Ovary (tissue), 9 donors: Measurements from ENCODE around the gene INF2. TPM values are rescaled to one million over a fixed set of nuclear protein-coding genes. Genes with fewer than 3 reads are reported as not detected.

Experiments
- DNase-seq, 5 donors: peaks; one replicate each; pipeline ENCODE4 v3.0.0-alpha.2; 2019 to 2020
- H3K27ac ChIP-seq, 2 donors: fragments of 200-600 bp; one replicate each; pipeline versions ENCODE4 v1.5.1 to v1.8.0; 2019 to 2022
- H3K27me3 ChIP-seq: fragments of 200-600 bp; one replicate; pipeline ENCODE4 v1.8.0; 2022
- H3K36me3 ChIP-seq: fragments of 200-600 bp; sonication (generic); one replicate; pipeline ENCODE4 v1.5.1; 2019
- H3K4me1 ChIP-seq: one replicate; pipeline ENCODE4 v1.8.1; 2013; ENCODE audit warnings: mild to moderate bottlenecking, moderate library complexity; ENCODE audit not compliant: insufficient read depth
- H3K4me3 ChIP-seq: fragments of 200-600 bp; sonication (generic); one replicate; pipeline ENCODE4 v1.5.1; 2017
- H3K9me3 ChIP-seq, 2 donors: fragments of 200-600 bp in 1 of 2; sonication (generic) in 1 of 2; one replicate each; pipeline versions ENCODE4 v1.5.1 to v1.8.1; 2013 to 2019; ENCODE audit warnings: mild to moderate bottlenecking in 1 of 2, moderate library complexity in 1 of 2
- EP300 ChIP-seq: sonication (generic); formaldehyde crosslinking; IDR thresholded peaks from one replicate; pipeline ENCODE4 v1.6.1; 2017; ENCODE audit warnings: antibody characterized with exemption
- POLR2A ChIP-seq: fragments of 450-650 bp; IDR thresholded peaks from one replicate; pipeline ENCODE4 v1.6.1; 2017; ENCODE audit warnings: antibody characterized with exemption, mild to moderate bottlenecking, moderate library complexity
- WGBS, 3 donors: extraction: QIAGEN DNeasy Blood & Tissue Kit in 1 of 3; methylation state at CpG; one replicate each; pipeline versions ENCODE4 v1.1.5 to v1.1.7; 2013 to 2017; 5-methylcytosine and 5-hydroxymethylcytosine counted together
- intact Hi-C, 4 donors: fragments of 100-400 bp; cut with DNase I; formaldehyde crosslinking; loops; one replicate each; pipeline versions ENCODE4 v1.11.0 to v1.15.1; 2022 to 2023
- polyA plus RNA-seq, 2 donors: library from polyadenylated mRNA; stranded (reverse); fragments of 200-250 nt in 1 of 2; fragments of 350-450 nt in 1 of 2; fragmentation: Illumina TruSeq in 1 of 2; extraction: RNeasy Lipid Tissue Mini Kit (QIAGEN cat#74804) in 1 of 2; gene quantifications; one replicate each; pipeline ENCODE4 v1.2.3, GENCODE V29; 2013 to 2014
- total RNA-seq, 7 donors: library from RNA; depleted of rRNA in 2 of 7; stranded (reverse); fragments of >200 nt in 2 of 7; fragmentation: NEBNext Ultra II Directional in 3 of 7; extraction: Animal tissue kit (Norgen Biotek cat#: 25700) in 3 of 7; gene quantifications; one replicate each; pipeline versions ENCODE4 v1.1.0 to v1.2.4, GENCODE V29; 2016 to 2023
- TF ChIP-seq, protein P1 (sequence below), 3 donors: fragments of 450-650 bp in 2 of 3; fragments of 200-600 bp in 1 of 3; IDR thresholded peaks; one replicate each; pipeline versions ENCODE4 v1.5.1 to v1.8.0; 2016 to 2022; ENCODE audit warnings: antibody characterized with exemption in 3 of 3, mild to moderate bottlenecking in 1 of 3
- donor health status: DM: no; HTN: no; CAD: no; lungs with moderate emphysema.
- donor health status: DM: no; HTN: no; CAD: no.
- donor health status: Bipolar disorder and iron deficiency.
- donor health status: DM: yes; HTN: yes; CAD: no.
- donor health status: DM: no; HTN: no; CAD: no.
- donor health status: DM: yes; HTN: yes; CAD: no.

Gene INF2
- total and polyA plus RNA-seq, 9 donors, result 6.3 to 40.7 (median 18.4) TPM

DNA sequence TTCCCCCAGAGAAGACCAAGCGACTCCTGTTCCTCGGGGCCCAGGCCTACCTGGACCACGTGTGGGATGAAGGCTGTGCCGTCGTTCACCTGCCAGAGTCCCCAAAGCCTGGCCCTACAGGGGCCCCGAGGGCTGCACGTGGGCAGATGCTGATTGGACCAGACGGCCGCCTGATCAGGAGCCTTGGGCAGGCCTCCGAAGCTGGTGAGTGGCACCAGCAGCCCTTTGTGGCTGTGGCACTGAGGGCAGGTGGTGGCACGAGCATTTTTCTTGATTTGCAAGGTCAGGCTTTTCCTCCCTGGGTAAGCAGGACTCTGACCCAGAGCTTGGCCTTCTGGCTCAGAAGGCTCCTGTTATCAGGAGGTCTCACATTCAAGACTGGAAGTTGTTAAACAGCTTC is 66.2 kb downstream of the INF2 start:
- intact Hi-C loops, result no loop called here
- Histone ChIP-seq H3K4me3 (no peak overlapping the region), H3K27ac (no peak overlapping the region), H3K36me3 (no peaks in the 10 kb centered on the region), H3K27me3 (no peaks in the 10 kb centered on the region), H3K9me3 (no peaks in the 10 kb centered on the region), H3K4me1 (peaks cover 13% of the 10 kb centered on the region)
- WGBS, 3 donors, result 63 to 69% (median 63%) methylated on average over 11 of the region's 11 CpGs
- DNase-seq, result no peak
- TF ChIP-seq, protein P1, sequence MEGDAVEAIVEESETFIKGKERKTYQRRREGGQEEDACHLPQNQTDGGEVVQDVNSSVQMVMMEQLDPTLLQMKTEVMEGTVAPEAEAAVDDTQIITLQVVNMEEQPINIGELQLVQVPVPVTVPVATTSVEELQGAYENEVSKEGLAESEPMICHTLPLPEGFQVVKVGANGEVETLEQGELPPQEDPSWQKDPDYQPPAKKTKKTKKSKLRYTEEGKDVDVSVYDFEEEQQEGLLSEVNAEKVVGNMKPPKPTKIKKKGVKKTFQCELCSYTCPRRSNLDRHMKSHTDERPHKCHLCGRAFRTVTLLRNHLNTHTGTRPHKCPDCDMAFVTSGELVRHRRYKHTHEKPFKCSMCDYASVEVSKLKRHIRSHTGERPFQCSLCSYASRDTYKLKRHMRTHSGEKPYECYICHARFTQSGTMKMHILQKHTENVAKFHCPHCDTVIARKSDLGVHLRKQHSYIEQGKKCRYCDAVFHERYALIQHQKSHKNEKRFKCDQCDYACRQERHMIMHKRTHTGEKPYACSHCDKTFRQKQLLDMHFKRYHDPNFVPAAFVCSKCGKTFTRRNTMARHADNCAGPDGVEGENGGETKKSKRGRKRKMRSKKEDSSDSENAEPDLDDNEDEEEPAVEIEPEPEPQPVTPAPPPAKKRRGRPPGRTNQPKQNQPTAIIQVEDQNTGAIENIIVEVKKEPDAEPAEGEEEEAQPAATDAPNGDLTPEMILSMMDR (IDR thresholded peaks at IDR 0.05), result no peak
- TF ChIP-seq EP300, result no peak

DNA sequence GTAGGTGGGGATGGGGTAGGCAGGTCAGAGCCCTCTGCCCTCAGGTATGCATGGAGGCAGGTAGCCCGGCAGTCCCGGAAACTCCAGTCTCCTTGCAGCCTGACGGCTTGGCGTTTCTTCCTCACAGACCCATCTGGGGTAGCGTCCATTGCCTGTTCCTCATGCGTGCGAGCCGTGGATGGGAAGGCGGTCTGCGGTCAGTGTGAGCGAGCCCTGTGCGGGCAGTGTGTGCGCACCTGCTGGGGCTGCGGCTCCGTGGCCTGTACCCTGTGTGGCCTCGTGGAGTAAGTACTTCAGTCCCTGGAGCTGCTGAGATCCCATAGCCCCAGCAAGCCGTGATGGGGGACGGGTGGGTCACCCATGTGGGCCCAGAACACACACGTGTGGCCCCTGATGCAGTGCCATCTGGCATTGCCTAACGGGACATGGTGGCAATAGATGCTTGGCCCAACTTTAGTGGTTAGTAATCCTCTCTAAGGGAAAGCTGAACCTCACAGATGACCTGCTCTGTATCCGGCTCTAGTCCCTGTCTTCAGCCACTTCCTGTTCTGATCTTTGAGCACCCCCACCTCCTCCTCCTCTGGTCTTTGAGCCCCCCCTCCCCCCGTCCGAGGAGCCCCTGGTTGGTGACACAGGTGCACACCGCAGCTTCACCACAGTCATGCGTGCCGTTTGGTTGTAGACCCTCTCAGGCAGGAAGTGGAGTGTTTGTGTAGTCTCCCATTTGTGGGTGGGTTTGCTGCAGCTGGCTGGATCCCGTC is 67.2 kb downstream of the INF2 start:
- TF ChIP-seq EP300 (no peak), POLR2A (no peak)
- TF ChIP-seq, protein P1 (IDR thresholded peaks at IDR 0.05), result no peak
- no peak for DNase-seq
- WGBS, 3 donors, result 78 to 81% (median 79%) methylated on average over 25 to 27 of the region's 27 CpGs
- no peak overlapping the region for H3K27ac ChIP-seq
- H3K9me3 ChIP-seq, result no peaks in the 10 kb centered on the region
- no peaks in the 10 kb centered on the region for H3K36me3 ChIP-seq
- no peak overlapping the region for H3K4me3 ChIP-seq
- peaks cover 13% of the 10 kb centered on the region for H3K4me1 ChIP-seq
- H3K27me3 ChIP-seq, result no peaks in the 10 kb centered on the region
- intact Hi-C loops, result no loop called here

DNA sequence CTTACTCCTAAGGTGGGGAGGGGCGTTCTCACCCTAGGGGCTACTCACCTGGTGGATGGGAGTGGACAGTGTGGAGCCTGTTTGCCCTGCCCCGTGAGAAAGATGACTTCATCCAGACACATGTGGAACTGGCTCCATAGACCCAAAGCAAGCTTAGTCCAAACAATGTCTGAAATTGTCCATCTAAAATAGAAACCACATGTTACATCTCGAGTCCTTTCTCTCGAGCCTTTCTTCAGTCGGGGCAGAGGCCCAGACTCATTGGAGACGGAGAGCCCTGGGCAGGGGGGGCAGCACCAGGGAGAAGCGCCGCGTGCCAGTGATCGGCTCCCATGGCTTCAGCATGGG is 67.8 kb downstream of the INF2 start:
- no peak for DNase-seq
- peaks cover 9% of the 10 kb centered on the region for H3K4me1 ChIP-seq
- H3K9me3 ChIP-seq, result no peaks in the 10 kb centered on the region
- no peaks in the 10 kb centered on the region for H3K27me3 ChIP-seq
- 80 to 88% (median 85%) methylated on average over 10 of the region's 10 CpGs for WGBS, 3 donors
- H3K27ac ChIP-seq, result no peak overlapping the region
- intact Hi-C loops, result no loop called here
- TF ChIP-seq POLR2A (no peak), EP300 (no peak)
- TF ChIP-seq, protein P1 (IDR thresholded peaks at IDR 0.05), result no peak
- no peak overlapping the region for H3K4me3 ChIP-seq
- no peaks in the 10 kb centered on the region for H3K36me3 ChIP-seq

DNA sequence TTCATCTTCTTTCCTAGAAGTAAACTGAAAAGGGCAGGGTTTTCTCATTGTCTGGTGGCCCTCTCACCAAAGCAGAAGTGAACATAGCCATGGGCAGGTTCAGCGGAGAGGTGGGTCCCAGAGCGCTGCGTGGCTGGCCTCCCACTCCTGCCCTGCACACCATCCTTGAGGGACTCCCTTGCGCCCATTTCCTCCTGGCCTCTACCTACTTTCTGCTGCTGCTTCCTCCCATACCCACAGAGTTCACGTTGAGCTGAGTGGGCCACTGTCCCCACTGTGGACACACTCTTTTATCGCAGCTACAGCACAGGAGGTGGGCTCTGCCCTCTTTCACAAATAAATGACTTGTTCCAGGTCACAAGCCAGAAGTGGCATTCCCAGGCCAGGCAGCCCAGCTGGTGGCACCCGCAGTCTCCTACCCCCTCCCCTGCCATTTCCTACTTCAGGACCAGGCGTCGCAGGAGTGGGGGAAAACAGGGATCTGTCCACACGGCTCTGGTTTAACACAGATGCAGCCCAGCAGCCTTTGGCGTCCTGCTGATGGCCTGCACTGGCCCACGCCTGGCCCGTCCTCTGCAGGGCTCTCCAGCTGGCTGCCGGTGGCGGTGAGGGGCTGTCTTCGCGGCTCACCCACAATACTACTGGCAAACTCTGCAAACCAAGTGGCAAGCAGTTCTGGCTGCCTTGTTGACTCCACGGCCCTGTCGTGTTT is 68.4 kb downstream of the INF2 start:
- no peak overlapping the region for H3K4me3 ChIP-seq
- TF ChIP-seq POLR2A, result no peak
- no peak for TF ChIP-seq EP300
- no peaks in the 10 kb centered on the region for H3K36me3 ChIP-seq
- H3K9me3 ChIP-seq, result no peaks in the 10 kb centered on the region
- H3K4me1 ChIP-seq, result peaks cover 9% of the 10 kb centered on the region
- H3K27ac ChIP-seq, result no peak overlapping the region
- intact Hi-C loops, result no loop called here
- WGBS, 3 donors, result 84 to 89% (median 88%) methylated on average over 19 of the region's 19 CpGs
- no peaks in the 10 kb centered on the region for H3K27me3 ChIP-seq
- no peak for DNase-seq
